LHCN-M2 (cell line): ENCODE measurements around the gene RUNDC1. TPM values are rescaled to one million over a fixed set of nuclear protein-coding genes. Genes with fewer than 3 reads are reported as not detected.

Experiments used
- DNase-seq: peaks from one replicate; pipeline ENCODE4 v3.0.0-alpha.2; 2012; ENCODE audit warnings: low read depth
- total RNA-seq: library from RNA; depleted of rRNA; stranded (reverse); fragments of >200 nt; gene quantifications from 2 replicates; pipeline ENCODE4 v1.2.3, GENCODE V29; 2014; rRNA removed

The RUNDC1 gene
- total RNA-seq, 1 experiment from 2014 or later = 9.4 TPM

GRCh38 chr17:43042025-43042628, 61.8 kb downstream of the RUNDC1 start:
- DNase-seq = no peak

Other genes starting within 250 kb of the RUNDC1 start
- gene EZH1, start 235.5 kb upstream of the RUNDC1 start, total RNA-seq = 13.3 and 16.2 TPM in 2 replicates
- gene RAMP2, start 219.3 kb upstream of the RUNDC1 start, total RNA-seq = 0.26 and 0.92 TPM in 2 replicates
- 67.5 and 71.0 TPM in 2 replicates for gene VPS25, start 207.1 kb upstream of the RUNDC1 start, total RNA-seq
- not detected in 2 replicates for gene WNK4, start 200.0 kb upstream of the RUNDC1 start, total RNA-seq
- gene COA3, start 181.9 kb upstream of the RUNDC1 start, total RNA-seq = 77.6 and 84.1 TPM in 2 replicates
- gene CNTD1, start 181.7 kb upstream of the RUNDC1 start, total RNA-seq = 0.13 TPM in 1 of 2 replicates, not detected in the other
- gene BECN1, start 156.3 kb upstream of the RUNDC1 start, total RNA-seq = 85.5 and 89.4 TPM in 2 replicates
- 160 and 172 TPM in 2 replicates for gene PSME3, start 147.2 kb upstream of the RUNDC1 start, total RNA-seq
- gene AOC2, start 136.0 kb upstream of the RUNDC1 start, total RNA-seq = 0.11 and 0.45 TPM in 2 replicates
- 0.17 TPM in 1 of 2 replicates, not detected in the other for gene AOC3, start 129.4 kb upstream of the RUNDC1 start, total RNA-seq
- gene G6PC1, start 79.8 kb upstream of the RUNDC1 start, total RNA-seq = not detected in 2 replicates
- gene AARSD1, start 16.1 kb upstream of the RUNDC1 start, total RNA-seq = 20.5 and 25.0 TPM in 2 replicates
- gene PTGES3L, start 485 bp upstream of the RUNDC1 start, total RNA-seq = 2.4 and 5.5 TPM in 2 replicates
- 676 and 967 TPM in 2 replicates for gene RPL27, start 17.9 kb downstream of the RUNDC1 start, total RNA-seq
- gene IFI35, start 26.2 kb downstream of the RUNDC1 start, total RNA-seq = 12.6 and 26.3 TPM in 2 replicates
- gene VAT1, start 41.8 kb downstream of the RUNDC1 start, total RNA-seq = 248 and 297 TPM in 2 replicates
- 0.06 TPM in 1 of 2 replicates, not detected in the other for gene RND2, start 44.7 kb downstream of the RUNDC1 start, total RNA-seq
- gene BRCA1, start 144.8 kb downstream of the RUNDC1 start, total RNA-seq = 41.6 and 52.5 TPM in 2 replicates
- gene NBR1, start 190.6 kb downstream of the RUNDC1 start, total RNA-seq = 65.2 and 72.0 TPM in 2 replicates
- gene TMEM106A, start 231.3 kb downstream of the RUNDC1 start, total RNA-seq = 2.7 and 5.0 TPM in 2 replicates
- gene CCDC200, start 248.1 kb downstream of the RUNDC1 start, total RNA-seq = not detected in 2 replicates